ENCODE results near the gene ASIC3. TPM values are rescaled to one million over a fixed set of nuclear protein-coding genes. Genes with fewer than 3 reads are reported as not detected.

Gene ASIC3
- total RNA-seq, 1 donor from 2014 or later = 7.2 TPM

GRCh38 chr7:151061213-151062110 is 13.1 kb downstream of the ASIC3 start:
- Mint-ChIP-seq H3K36me3 (peaks cover 5% of the 10 kb centered on the region), H3K9me3 (no peaks in the 10 kb centered on the region), H3K27me3 (ENCODE audit: low read depth) (no peaks in the 10 kb centered on the region), H3K4me1 (peaks cover 51% of the 10 kb centered on the region), H3K4me3 (peak overlapping the region; percentile 84), H3K27ac (peak overlapping the region; percentile 87)
- TF ChIP-seq CTCF (IDR thresholded peaks at IDR 0.05; ENCODE audit: unreplicated experiment) = no peak
- no peak for DNase-seq (ENCODE audit: low spot score in 2 of 2, unreplicated experiment in 2 of 2)

DNA sequence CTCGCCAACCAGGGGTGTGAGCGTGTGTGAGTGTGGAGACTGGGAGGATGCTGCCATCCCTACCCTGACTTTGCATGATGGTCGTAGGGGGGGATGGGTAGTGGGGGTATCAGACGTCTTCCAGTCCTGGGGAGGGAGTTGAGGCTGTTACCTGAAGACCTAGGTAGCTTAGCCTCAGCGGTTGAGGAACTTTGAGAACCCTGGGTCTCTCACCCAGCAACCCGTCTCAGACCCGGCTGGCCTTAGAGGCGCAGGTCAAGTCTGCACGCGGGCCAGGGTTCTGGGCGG is 13.7 kb downstream of the ASIC3 start:
- H3K27ac Mint-ChIP-seq = no peak overlapping the region
- no peak for DNase-seq (ENCODE audit: low spot score in 2 of 2, unreplicated experiment in 2 of 2)
- TF ChIP-seq CTCF (IDR thresholded peaks at IDR 0.05; ENCODE audit: unreplicated experiment) = no peak

DNA sequence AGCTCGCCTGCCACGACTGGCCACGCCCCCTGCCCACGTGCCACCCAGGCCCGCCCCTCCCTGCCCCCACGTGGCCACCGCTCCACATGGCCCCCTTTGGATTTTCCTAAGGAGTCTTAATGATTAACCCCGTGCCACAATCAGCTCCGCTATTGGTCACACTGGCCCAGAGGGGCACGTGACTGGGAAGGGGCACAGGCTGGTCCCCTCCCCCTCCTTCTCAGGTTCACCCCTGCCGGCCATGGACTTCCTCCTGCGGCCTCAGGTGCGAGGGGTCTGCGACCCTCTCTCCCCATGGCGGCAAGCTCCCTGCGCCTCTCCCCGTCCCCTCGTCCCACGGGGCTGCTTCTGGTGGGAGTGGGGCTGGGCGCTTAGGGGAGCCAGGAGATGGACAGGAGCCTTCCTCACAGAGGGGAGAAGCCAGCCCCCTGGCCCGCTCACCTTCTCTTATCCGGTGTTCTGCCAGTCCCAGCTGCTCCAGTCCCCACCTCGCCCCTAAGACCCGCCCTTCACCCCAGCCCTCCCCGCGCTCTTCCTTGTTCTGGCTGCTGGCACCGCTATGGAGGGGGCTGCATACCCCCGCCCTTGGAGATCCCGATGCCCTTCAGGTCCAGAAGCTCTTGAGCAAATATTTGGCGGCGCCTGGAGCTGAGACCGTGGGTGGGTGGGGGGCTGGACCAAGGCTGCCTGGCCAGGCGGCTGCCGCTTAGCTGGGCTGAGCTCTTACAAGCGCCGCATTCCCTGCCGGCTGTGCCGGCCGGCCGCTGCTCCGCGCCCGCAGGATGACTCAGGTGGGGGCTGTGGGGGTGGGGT is 14.3 kb downstream of the ASIC3 start:
- peaks cover 44% of the 10 kb centered on the region for H3K4me1 Mint-ChIP-seq
- H3K27ac Mint-ChIP-seq = no peak overlapping the region
- DNase-seq (ENCODE audit: low spot score in 2 of 2, unreplicated experiment in 2 of 2) = no peak
- no peaks in the 10 kb centered on the region for H3K27me3 Mint-ChIP-seq (ENCODE audit: low read depth)
- H3K36me3 Mint-ChIP-seq = peaks cover 8% of the 10 kb centered on the region
- no peaks in the 10 kb centered on the region for H3K9me3 Mint-ChIP-seq
- peak overlapping the region; percentile 26 for H3K4me3 Mint-ChIP-seq
- TF ChIP-seq CTCF (IDR thresholded peaks at IDR 0.05; ENCODE audit: unreplicated experiment) = no peak

More for the DNA sequence above, 13.7 kb downstream of the ASIC3 start:
- Mint-ChIP-seq H3K9me3 (no peaks in the 10 kb centered on the region), H3K4me1 (peaks cover 45% of the 10 kb centered on the region), H3K4me3 (peak overlapping the region; percentile 84), H3K27me3 (ENCODE audit: low read depth) (no peaks in the 10 kb centered on the region), H3K36me3 (peaks cover 5% of the 10 kb centered on the region)

DNA sequence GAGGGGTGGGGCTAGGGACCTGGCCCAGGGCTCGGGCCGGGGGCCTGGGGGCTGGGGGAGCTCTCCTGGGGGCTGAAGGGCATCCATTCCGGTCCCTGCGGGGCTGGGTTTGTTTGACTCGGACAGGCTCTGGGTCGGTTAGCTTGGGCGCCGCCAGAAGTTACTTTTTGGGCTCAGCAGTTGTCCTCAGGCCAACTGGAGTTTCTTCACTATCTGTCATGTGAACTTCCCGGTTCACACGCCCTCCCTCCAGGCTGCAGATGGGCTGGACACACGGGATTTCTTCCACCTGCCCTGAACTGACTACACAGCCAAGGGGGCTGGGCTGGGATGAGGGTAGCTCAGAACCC is 14.9 kb downstream of the ASIC3 start:
- peak overlapping the region; percentile 6 for H3K27ac Mint-ChIP-seq
- peaks cover 49% of the 10 kb centered on the region for H3K4me1 Mint-ChIP-seq
- no peaks in the 10 kb centered on the region for H3K9me3 Mint-ChIP-seq
- DNase-seq (ENCODE audit: low spot score in 2 of 2, unreplicated experiment in 2 of 2) = no peak
- H3K4me3 Mint-ChIP-seq = no peak overlapping the region
- TF ChIP-seq CTCF (IDR thresholded peaks at IDR 0.05; ENCODE audit: unreplicated experiment) = no peak
- peaks cover 12% of the 10 kb centered on the region for H3K36me3 Mint-ChIP-seq
- H3K27me3 Mint-ChIP-seq (ENCODE audit: low read depth) = no peaks in the 10 kb centered on the region

DNA sequence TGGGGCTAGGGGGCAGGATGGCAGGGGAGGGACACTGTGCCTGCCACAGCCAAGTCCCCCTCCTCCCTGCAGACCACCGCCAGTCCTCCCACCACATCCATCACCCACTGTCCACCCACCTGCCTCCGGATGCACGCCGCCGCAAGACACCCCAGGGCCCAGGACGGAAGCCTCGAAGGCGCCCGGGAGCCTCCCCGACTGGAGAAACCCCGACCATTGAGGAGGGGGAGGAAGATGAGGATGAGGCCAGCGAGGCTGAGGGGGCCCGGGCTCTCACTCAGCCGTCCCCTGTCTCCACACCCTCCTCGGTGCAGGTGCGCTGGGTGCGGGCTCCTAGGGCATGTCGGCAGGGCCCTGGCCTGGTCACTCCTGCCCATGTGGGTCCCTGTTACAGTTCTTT is 16.1 kb downstream of the ASIC3 start:
- no peak for TF ChIP-seq CTCF (IDR thresholded peaks at IDR 0.05; ENCODE audit: unreplicated experiment)
- no peak overlapping the region for H3K4me3 Mint-ChIP-seq
- peaks cover 16% of the 10 kb centered on the region for H3K36me3 Mint-ChIP-seq
- H3K4me1 Mint-ChIP-seq = peaks cover 40% of the 10 kb centered on the region
- H3K27ac Mint-ChIP-seq = no peak overlapping the region
- H3K9me3 Mint-ChIP-seq = no peaks in the 10 kb centered on the region
- no peaks in the 10 kb centered on the region for H3K27me3 Mint-ChIP-seq (ENCODE audit: low read depth)
- no peak for DNase-seq (ENCODE audit: low spot score in 2 of 2, unreplicated experiment in 2 of 2)

All from mesothelial cell of epicardium (in vitro differentiated cells).